ENCODE data around the gene KRT85.
A peak's percentile ranks its signal among the peaks of the same experiment; 100 is the strongest.
"Not testable (repeated sequence)": the region's sequence is repeated elsewhere in the genome, so short reads cannot be mapped to it uniquely, and the experiment has no call there.

Gene KRT85

GRCh38 chr12:52366738-52367485 is at the start of gene KRT85:
Gene KRT85 (minus strand): TSS chr12:52367481. CDS start chr12:52367405, 76 bp downstream.
- DNase-seq (ENCODE audit: low read depth, low spot score), result no peak

DNA sequence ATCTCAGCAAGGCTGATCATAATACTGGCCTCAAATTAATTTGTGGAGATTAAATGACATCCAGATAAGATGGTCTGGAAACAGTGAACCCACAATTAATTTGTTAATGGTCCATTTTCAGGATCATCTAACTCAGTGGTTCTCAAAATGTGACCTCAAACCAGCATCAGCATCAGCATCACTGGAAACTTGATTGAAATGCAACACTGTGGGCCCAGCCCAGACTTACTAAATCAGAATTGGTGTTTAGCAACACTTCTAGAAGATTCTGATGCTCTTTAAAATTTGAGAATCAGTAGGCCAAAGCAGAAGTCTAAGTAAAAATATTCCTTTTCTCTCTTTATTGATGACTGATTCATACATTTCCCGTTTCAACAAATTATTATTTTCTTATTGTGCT is 49.5 kb upstream of the KRT85 start:
- no peak for DNase-seq (ENCODE audit: low read depth, low spot score)

DNA sequence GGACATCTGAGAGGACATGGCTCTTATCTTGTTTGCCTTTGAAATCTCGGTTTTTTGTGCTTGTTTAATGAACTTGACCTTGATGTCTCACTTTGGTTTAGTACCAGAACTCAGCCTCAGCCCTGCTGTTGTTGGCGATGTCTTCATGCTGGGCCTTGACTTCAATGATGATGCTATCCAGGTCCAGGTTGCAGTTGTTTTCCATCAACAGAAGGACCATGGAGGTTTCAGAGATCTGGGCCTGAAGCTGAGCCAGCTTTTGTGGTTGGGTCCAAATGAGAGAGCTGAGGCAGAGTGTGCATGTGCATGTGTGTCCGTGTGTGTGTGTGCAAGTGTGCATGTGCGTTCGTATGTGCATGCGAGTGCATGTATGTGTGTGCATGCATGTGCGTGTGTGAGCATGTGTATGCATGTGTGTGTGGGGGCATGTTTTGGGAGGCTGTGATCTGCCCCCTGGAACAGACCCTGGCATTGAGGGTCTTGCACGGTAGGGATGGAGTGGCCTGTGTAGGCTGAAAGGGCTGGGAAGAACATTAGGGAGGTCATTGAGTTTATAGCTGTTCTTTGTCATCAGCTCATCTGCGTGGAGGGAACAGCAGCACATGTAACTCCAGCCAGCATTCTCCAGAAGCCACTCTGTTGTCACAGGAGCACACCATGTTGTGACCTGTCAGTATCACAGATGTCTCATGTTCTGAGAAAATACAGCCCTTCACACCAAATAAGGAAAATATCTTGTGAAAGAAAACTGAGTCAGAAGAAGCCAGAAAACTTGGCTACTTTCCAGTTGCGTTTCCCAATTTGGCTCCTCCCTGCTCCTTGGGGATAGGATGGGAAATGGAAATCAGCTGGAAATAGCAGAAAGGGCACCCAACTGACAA is 48.8 kb upstream of the KRT85 start:
- DNase-seq (ENCODE audit: low read depth, low spot score), result no peak

GRCh38 chr12:52414936-52415335 is 47.7 kb upstream of the KRT85 start:
- DNase-seq (ENCODE audit: low read depth, low spot score), result no peak

- no peak for DNase-seq (ENCODE audit: low read depth, low spot score)
Observed at GRCh38 chr12:52413782-52414345, 46.6 kb upstream of the KRT85 start.

DNA sequence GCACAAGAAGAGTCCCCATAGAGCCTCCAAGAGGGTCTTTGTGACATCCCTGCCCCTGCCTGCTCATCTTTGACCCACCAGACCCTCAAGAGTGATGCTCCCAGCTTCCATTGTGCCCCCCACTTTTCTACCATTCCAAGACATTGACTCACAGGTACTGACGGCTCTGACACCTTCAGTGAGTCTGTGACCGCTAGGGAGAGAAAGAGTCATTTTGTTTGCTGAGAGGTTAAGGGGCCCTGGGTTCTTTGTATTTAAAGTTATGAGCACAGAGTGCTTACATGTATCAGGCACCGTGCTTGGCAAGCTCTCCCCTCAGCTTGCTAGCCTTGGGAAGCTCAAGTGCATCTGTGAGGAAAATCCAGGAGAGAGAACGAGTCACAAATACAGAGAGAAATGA is 45.9 kb upstream of the KRT85 start:
- no peak for DNase-seq (ENCODE audit: low read depth, low spot score)

DNA sequence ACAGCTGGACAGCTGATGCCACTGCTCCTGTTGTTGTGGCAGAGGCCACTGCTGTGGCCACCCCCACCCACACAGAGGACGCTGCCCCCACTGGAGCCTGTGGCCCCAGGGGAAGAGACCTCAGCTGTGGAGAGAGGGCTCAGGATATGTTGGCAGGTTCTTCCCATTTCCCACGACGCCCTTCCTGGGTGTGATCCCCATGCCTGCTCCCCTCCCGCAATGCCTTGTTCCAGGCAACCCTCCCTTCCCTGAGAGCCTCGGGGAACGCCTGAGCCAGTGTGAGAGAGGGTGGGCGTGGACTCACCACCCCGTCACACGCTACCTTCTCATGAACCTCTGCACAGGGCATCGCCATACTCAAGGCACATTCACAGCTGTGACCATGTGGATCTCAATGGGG is 44.5 kb upstream of the KRT85 start:
- no peak for DNase-seq (ENCODE audit: low read depth, low spot score)

DNA sequence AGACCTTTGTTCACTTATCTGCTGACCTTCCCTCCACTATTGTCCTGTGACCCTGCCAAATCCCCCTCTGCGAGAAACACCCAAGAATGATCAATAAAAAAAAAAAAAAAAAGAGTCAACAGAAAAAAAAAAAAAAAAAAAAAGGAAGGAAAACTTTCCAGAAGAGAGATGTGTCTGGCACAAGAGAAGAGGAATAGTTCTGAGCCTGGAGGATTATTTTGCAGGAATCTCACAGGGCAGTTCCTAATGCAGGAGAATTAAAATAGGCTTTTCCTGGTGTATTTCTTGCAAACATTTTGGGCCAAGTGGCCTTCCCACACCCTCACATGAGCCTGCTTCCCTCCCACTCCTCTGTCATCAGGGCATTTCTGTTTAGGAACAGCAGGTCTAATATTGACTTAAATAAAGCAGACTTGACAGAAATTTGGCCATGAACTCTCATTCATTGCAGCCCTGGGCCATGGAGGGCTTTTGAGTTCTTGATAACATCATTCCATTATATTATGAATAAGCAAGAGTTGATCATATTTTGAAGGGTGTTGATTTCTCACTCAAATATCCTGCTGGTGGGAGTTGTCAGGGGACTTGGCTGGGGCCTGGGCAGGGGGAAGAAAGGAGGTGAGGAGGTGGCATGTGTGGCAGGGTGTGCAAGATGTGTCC is 43.4 kb upstream of the KRT85 start:
- not testable (repeated sequence) for DNase-seq (ENCODE audit: low read depth, low spot score)

DNA sequence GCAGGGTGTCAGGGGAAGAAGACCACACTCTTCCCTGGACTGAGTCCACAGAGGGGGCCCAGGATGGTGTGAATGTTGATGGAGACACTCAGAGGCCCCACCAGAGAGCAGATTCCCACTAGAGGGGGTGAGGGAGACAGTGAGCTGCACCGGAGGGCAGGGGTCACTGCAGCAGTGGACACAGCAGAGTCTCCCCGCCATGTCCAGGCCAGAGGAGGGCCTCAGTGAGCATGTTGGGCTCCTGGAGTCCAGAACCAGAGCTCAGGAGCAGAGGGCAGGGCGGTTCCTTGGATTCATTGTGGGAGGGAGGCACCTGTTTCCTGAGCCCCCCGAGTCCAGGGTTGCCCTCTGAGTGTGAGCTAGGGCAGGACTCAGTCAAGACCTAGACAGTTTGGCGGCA is 40.6 kb upstream of the KRT85 start:
- no peak for DNase-seq (ENCODE audit: low read depth, low spot score)

DNA sequence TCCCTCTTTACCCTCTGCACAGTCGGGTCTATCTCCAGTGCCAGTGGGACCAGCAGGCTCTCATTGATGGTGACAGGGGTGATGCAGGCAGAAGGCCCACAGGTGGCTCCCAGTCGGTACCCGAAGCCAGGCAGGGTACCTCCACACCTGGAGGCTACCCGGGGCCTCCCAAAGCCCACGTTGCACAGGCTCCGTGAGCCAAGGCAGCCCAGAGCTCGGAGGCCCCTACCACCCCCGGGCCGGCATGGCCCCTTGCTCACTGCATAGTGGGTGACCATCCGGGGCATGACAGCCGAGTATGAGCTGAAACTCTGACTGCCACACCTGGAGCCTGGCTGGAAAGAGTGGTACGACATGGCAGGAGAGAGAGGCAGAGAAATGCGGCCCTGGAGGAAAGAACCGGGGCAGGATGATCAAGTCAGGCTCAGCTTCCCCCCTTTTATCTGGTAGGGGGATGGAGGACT is 38.7 kb upstream of the KRT85 start, which contains the start of gene KRT82:
KRT82 (minus strand) TSS at position 414 of the 464 bp plus-strand sequence; CDS start at position 356, 58 bp downstream.
- DNase-seq (ENCODE audit: low read depth, low spot score), result no peak

GRCh38 chr12:52404951-52405350 is 37.7 kb upstream of the KRT85 start:
- no peak for DNase-seq (ENCODE audit: low read depth, low spot score)

- DNase-seq (ENCODE audit: low read depth, low spot score), result no peak
Observed at GRCh38 chr12:52403561-52403960, 36.3 kb upstream of the KRT85 start.

DNA sequence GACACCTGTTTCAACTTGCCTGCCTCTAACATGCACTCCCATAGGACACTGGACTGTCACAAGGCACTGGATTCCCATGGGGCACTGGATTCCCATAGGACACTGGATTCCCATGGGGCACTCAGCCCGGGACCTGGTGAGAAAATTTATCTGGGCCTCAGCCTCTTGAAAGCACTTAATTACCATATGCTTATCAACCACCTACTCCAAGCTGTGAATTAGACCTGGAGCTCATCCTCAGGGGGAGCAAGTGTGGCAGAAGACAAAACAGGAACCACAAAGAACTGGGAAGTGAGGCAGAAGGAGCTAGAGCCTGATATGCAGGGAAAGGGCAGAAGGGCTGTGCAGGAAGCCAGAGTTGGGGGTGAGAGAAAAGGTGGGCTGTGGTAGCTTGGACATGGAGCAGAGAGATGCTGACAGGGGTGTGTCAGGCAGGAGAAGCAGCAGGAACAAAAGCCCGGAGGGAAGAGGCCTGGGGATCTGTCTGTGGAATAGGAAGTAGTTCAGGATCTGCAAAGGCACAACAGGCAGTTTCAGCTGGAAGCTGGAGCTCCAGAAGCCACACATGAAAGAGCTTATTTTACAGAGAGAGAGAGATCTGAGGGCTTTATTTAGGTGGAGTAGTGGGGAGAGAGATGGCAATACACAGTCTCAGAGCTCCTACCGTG is 35.7 kb upstream of the KRT85 start:
- no peak for DNase-seq (ENCODE audit: low read depth, low spot score)

DNA sequence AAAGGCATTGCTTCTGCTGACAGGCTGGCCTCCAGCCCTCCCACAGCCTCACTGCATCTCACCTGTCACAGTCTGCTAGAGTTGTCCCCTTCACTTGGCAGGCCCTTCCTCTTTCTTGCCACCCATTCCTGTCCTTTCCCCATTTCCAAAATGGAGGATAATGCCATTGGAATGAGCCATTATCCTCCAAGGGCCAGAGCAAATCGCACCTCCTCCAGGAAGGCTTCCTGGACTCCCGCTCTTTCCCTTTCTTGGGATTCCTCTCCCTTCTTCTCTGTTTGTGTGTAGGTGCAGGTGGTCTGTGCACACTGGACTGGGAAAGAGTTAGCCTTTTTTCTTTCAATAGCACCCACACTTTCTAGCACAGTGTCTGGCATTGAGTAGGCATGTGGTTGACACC is 35.1 kb upstream of the KRT85 start:
- no peak for DNase-seq (ENCODE audit: low read depth, low spot score)

GRCh38 chr12:52401926-52402325 is 34.6 kb upstream of the KRT85 start:
- DNase-seq (ENCODE audit: low read depth, low spot score), result no peak

DNA sequence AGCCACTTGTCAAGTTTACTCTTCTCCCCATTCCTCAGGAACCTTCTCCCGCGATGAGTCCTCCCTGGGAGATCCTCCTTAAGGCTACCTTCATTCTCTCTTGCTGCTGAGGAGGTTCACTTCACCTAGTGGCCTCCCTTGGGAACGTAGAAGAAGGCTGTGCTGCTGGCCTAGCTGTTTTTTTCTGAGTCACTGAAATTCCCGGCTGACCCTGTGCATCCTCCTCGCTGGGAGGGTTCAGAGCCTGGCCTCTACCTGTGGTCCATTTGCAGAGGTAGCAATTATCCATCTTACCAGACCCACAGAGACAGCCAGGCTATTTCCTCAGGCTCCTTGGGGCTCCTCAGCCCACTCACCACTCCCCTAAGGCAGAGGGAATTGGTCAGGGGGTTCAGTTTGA is 34.2 kb upstream of the KRT85 start:
- DNase-seq (ENCODE audit: low read depth, low spot score), result no peak

DNA sequence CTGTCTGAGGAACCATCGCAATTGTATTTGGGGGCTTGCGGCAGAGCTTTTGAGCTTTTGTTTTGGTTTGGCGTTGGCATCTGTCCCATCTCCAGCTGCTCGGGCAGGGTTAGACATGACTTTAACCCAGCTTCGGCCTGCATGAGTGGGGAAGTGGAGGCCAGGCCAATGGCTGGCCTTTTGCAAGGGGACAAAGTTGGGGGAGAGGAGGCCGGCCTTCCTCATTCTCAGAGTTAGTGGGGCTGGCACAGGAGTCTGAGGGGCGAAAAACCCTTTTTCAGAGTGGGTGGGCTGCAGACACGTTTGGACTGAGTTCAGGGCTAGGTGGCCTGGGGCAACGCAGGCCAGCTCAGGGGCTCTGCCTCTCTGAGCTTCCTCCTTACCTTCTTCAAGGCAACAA is 33.6 kb upstream of the KRT85 start:
- DNase-seq (ENCODE audit: low read depth, low spot score), result no peak

GRCh38 chr12:52399756-52400155 is 32.5 kb upstream of the KRT85 start:
- no peak for DNase-seq (ENCODE audit: low read depth, low spot score)

- DNase-seq (ENCODE audit: low read depth, low spot score), result no peak
Observed at GRCh38 chr12:52398176-52398575, 30.9 kb upstream of the KRT85 start.

GRCh38 chr12:52396656-52397055 is 29.4 kb upstream of the KRT85 start:
- DNase-seq (ENCODE audit: low read depth, low spot score), result no peak

GRCh38 chr12:52395761-52396434 is 28.6 kb upstream of the KRT85 start:
- DNase-seq (ENCODE audit: low read depth, low spot score), result peak; percentile 77

Data from iPS DF 19.7 (cell line).